ENCODE results near the gene CCDC141. TPM values are rescaled to one million over a fixed set of nuclear protein-coding genes. Genes with fewer than 3 reads are reported as not detected.

Gene CCDC141
- total RNA-seq, 1 donor from 2014 or later = 39.1 TPM

Other genes with a start within 250 kb of the CCDC141 start
- gene TTN, start 242.7 kb downstream of the CCDC141 start, total RNA-seq = 5,137 TPM
- gene SESTD1, start 214.7 kb upstream of the CCDC141 start, total RNA-seq = 36.7 TPM

Data from tongue (tissue), 1 donor.